Vagina (tissue), 2 donors: Measurements from ENCODE around the gene KYNU.

ENCODE experiments used
- CTCF ChIP-seq, 3 experiments: fragments of 450-650 bp in 2 of 3; fragments of 200-600 bp in 1 of 3; sonication (generic) in 1 of 3; IDR thresholded peaks; one replicate each; pipeline ENCODE4 v1.5.1; 2017 to 2019; ENCODE audit warnings: antibody characterized with exemption in 3 of 3, mild to moderate bottlenecking in 2 of 3, moderate library complexity in 2 of 3
- POLR2A ChIP-seq, 2 donors: fragments of 450-650 bp; IDR thresholded peaks; one replicate each; pipeline ENCODE4 v1.6.1; 2017; ENCODE audit warnings: antibody characterized with exemption in 2 of 2, mild to moderate bottlenecking in 2 of 2, moderate library complexity in 2 of 2
- POLR2AphosphoS5 ChIP-seq, 2 donors: sonication (generic); formaldehyde crosslinking; IDR thresholded peaks; one replicate each; pipeline ENCODE4 v1.9.0; 2017; ENCODE audit warnings: antibody characterized with exemption in 2 of 2, mild to moderate bottlenecking in 2 of 2, low read depth in 1 of 2; ENCODE audit not compliant: insufficient read depth in 1 of 2

- TF ChIP-seq CTCF (IDR thresholded peaks at IDR 0.05) (no peak), POLR2AphosphoS5 (IDR thresholded peaks at IDR 0.05; ENCODE audit: insufficient read depth in 1 of 2, low read depth in 1 of 2) (no peak), POLR2A (IDR thresholded peaks at IDR 0.05) (no peak)
Observed at GRCh38 chr2:142843731-142844130, 33.7 kb upstream of the KYNU start.
